Esophagus muscularis mucosa (tissue), 4 donors: ENCODE measurements around the gene GET3. TPM values are rescaled to one million over a fixed set of nuclear protein-coding genes. Genes with fewer than 3 reads are reported as not detected.

ENCODE experiments used
- DNase-seq: peaks from one replicate; pipeline ENCODE4 v3.0.0-alpha.2; 2017; ENCODE audit errors: extremely low spot score
- H3K27ac ChIP-seq, 4 donors: fragments of 200-600 bp; sonication (generic); replicated peaks in 1 of 4; 1 replicate in 3 of 4; 2 replicates in 1 of 4; pipeline ENCODE4 v1.5.1; 2016 to 2019; ENCODE audit warnings: mild to moderate bottlenecking in 1 of 4
- H3K27me3 ChIP-seq, 4 donors: fragments of 200-600 bp; sonication (generic); one replicate each; pipeline versions ENCODE4 v1.5.1 to v1.6.0; 2016 to 2019
- H3K36me3 ChIP-seq, 4 donors: fragments of 200-600 bp; sonication (generic); one replicate each; pipeline ENCODE4 v1.5.1; 2016 to 2019
- H3K4me1 ChIP-seq, 4 donors: fragments of 200-600 bp; sonication (generic); one replicate each; pipeline ENCODE4 v1.5.1; 2016 to 2019
- H3K4me3 ChIP-seq, 4 donors: fragments of 200-600 bp; sonication (generic); 1 replicate in 2 of 4; 2 replicates in 2 of 4; pipeline ENCODE4 v1.5.1; 2016 to 2019; ENCODE audit warnings: mild to moderate bottlenecking in 4 of 4, moderate library complexity in 1 of 4
- H3K9me3 ChIP-seq, 4 donors: fragments of 200-600 bp; sonication (generic); 1 replicate in 3 of 4; 2 replicates in 1 of 4; pipeline ENCODE4 v1.5.1; 2016 to 2019
- CTCF ChIP-seq, 3 experiments: fragments of 200-600 bp in 2 of 3; fragments of 450-650 bp in 1 of 3; sonication (generic) in 2 of 3; IDR thresholded peaks; one replicate each; pipeline ENCODE4 v1.5.1; 2017 to 2019; ENCODE audit warnings: antibody characterized with exemption in 3 of 3, mild to moderate bottlenecking in 2 of 3, moderate library complexity in 1 of 3
- EP300 ChIP-seq: sonication (generic); formaldehyde crosslinking; IDR thresholded peaks from one replicate; pipeline ENCODE4 v1.6.1; 2017; ENCODE audit warnings: antibody characterized with exemption
- POLR2A ChIP-seq: fragments of 450-650 bp; IDR thresholded peaks from one replicate; pipeline ENCODE4 v1.6.1; 2017; ENCODE audit warnings: antibody characterized with exemption, moderate library complexity, mild to moderate bottlenecking, low read depth
- POLR2AphosphoS5 ChIP-seq, 2 donors: sonication (generic); formaldehyde crosslinking; IDR thresholded peaks; one replicate each; pipeline ENCODE4 v1.6.1; 2017; ENCODE audit warnings: antibody characterized with exemption in 2 of 2
- WGBS: methylation state at CpG from one replicate; pipeline ENCODE4 v1.1.5; 2018; 5-methylcytosine and 5-hydroxymethylcytosine counted together
- intact Hi-C: fragments of 100-400 bp; cut with DNase I; formaldehyde crosslinking; loops from one replicate; pipeline ENCODE4 v1.15.1; 2023
- total RNA-seq, 4 donors: library from RNA; depleted of rRNA; stranded (reverse); fragments of >200 nt; gene quantifications; one replicate each; pipeline versions ENCODE4 v1.1.0 to v1.2.1, GENCODE V29; 2016

Gene GET3
- total RNA-seq, 4 donors from 2014 or later = 46.9 to 63.5 (median 51.3) TPM

- Histone ChIP-seq H3K27me3 (no peaks in the 10 kb centered on the region), H3K36me3 (peaks cover 25 to 38% (median 35%) of the 10 kb centered on the region in 4 donors), H3K9me3 (no peaks in the 10 kb centered on the region), H3K4me3 (peak overlapping the region; percentile 76 to 91 (median 90)), H3K4me1 (peaks cover 40 to 62% (median 55%) of the 10 kb centered on the region in 4 donors), H3K27ac (peak overlapping the region; percentile 89 to 95 (median 92))
- intact Hi-C loops = no loop called here
- WGBS = 3% methylated on average over 12 of the region's 15 CpGs
- TF ChIP-seq CTCF (IDR thresholded peaks at IDR 0.05) (peak in 1 of 3 experiments; percentile 7), POLR2AphosphoS5 (IDR thresholded peaks at IDR 0.05) (no peak)
- DNase-seq = no peak
These were observed 3.7 kb upstream of the GET3 start for GRCh38 chr19:12733369-12734214.

- H3K27ac ChIP-seq = peak overlapping the region; percentile 84 to 87 (median 84)
- H3K4me3 ChIP-seq = peak overlapping the region; percentile 68 to 73 (median 69)
- TF ChIP-seq POLR2A = no peak
- no peak for TF ChIP-seq POLR2AphosphoS5 (IDR thresholded peaks at IDR 0.05)
- no peak for TF ChIP-seq EP300
- no peak for TF ChIP-seq CTCF (IDR thresholded peaks at IDR 0.05)
- 10% methylated on average over 13 of the region's 13 CpGs for WGBS
- no peaks in the 10 kb centered on the region for H3K9me3 ChIP-seq
- H3K4me1 ChIP-seq = peaks cover 26 to 43% (median 36%) of the 10 kb centered on the region in 4 donors
- peaks cover 4 to 46% (median 42%) of the 10 kb centered on the region in 4 donors for H3K36me3 ChIP-seq
- intact Hi-C loops = no loop called here
- H3K27me3 ChIP-seq = no peaks in the 10 kb centered on the region
- DNase-seq = no peak
These were observed 596 bp downstream of the GET3 start for GRCh38 chr19:12737835-12738351.

- no peak overlapping the region for H3K4me3 ChIP-seq
- TF ChIP-seq EP300 (no peak), POLR2AphosphoS5 (IDR thresholded peaks at IDR 0.05) (no peak), POLR2A (no peak), CTCF (IDR thresholded peaks at IDR 0.05) (no peak)
- H3K36me3 ChIP-seq = peaks cover 38 to 82% (median 70%) of the 10 kb centered on the region in 4 donors
- WGBS = 85% methylated on average over 7 of the region's 22 CpGs
- peaks cover 0 to 3% (median 0%) of the 10 kb centered on the region in 4 donors for H3K4me1 ChIP-seq
- DNase-seq = no peak
- H3K27me3 ChIP-seq = peaks cover 0 to 23% (median 0%) of the 10 kb centered on the region in 4 donors
- H3K27ac ChIP-seq = no peak overlapping the region
- peaks cover 0 to 9% (median 3%) of the 10 kb centered on the region in 4 donors for H3K9me3 ChIP-seq
- intact Hi-C loops = no loop called here
These were observed 8.0 kb downstream of the GET3 start for GRCh38 chr19:12745166-12745897.

GRCh38 chr19:12748489-12748888 is 11.2 kb downstream of the GET3 start:
- peaks cover 0 to 3% (median 0%) of the 10 kb centered on the region in 4 donors for H3K4me1 ChIP-seq
- intact Hi-C loops = no loop called here
- DNase-seq = no peak
- 75% methylated on average over 4 of the region's 6 CpGs for WGBS
- peaks cover 0 to 48% (median 0%) of the 10 kb centered on the region in 4 donors for H3K27me3 ChIP-seq
- H3K4me3 ChIP-seq = no peak overlapping the region
- H3K36me3 ChIP-seq = peaks cover 34 to 50% (median 42%) of the 10 kb centered on the region in 4 donors
- H3K9me3 ChIP-seq = peaks cover 0 to 9% (median 3%) of the 10 kb centered on the region in 4 donors
- TF ChIP-seq POLR2AphosphoS5 (IDR thresholded peaks at IDR 0.05) (no peak), EP300 (no peak), CTCF (IDR thresholded peaks at IDR 0.05) (no peak), POLR2A (no peak)
- no peak overlapping the region for H3K27ac ChIP-seq
